B cell (primary cell): ENCODE results near the gene PCDHGA11.

Experiments
- CTCF ChIP-seq: fragments of 200-600 bp; IDR thresholded peaks from one replicate; pipeline ENCODE4 v1.8.0; 2022; ENCODE audit warnings: antibody characterized with exemption, mild to moderate bottlenecking
- EZH2 ChIP-seq: IDR thresholded peaks from 2 replicates; pipeline ENCODE4 v1.6.1; 2012; ENCODE audit warnings: borderline replicate concordance, low read depth, mild to moderate bottlenecking, moderate library complexity, low read length; ENCODE audit not compliant: insufficient read depth, poor library complexity, severe bottlenecking

DNA sequence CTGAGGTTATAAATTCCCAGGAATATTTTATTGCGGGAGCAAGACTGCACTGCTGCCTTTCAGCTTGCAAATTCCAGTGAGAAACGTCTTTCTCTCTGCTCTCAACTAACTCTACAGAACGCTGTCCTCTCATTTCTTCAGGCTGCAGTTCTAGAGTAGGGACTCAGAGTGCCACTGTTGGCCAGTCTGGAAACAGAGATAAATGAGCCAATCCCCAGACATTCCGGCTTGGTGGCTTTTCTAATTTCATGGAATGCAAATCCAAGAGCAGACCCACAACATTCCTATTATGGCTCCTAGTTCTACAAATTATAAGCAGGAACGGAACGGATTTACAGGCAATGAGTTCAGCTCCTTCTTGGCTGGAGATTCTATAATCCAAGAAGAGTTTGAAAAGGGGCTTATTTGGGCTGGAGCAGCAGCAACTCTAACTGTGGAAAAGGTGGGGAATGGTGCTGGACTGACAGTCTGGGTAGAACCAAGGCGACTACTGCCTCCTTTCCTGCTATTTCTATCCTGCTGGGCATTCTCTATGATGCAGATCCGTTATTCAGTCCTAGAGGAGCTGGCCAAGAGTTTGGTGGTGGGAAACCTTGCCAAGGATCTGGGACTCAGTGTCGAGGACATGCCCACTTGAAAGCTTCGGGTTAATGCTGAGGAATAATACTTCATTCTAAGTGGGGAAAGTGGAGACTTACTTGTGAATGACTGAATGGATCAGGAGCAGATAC lies 18.7 kb downstream of the PCDHGA11 start:
- no peak for TF ChIP-seq CTCF
- TF ChIP-seq EZH2, result no peak
